HepG2 (cell line): Measurements from ENCODE around the gene ZNF394. TPM values are rescaled to one million over a fixed set of nuclear protein-coding genes. Genes with fewer than 3 reads are reported as not detected.

Source experiments
- ARID3A ChIP-seq: IDR thresholded peaks from 2 replicates; pipeline ENCODE4 v1.6.1; 2012; ENCODE audit warnings: low read depth, low read length, improper control_type of control experiment
- ARNTL ChIP-seq: sonication (generic); formaldehyde crosslinking; IDR thresholded peaks from 2 replicates; pipeline ENCODE4 v1.4.0; 2020; ENCODE audit warnings: mild to moderate bottlenecking, missing genetic modification reagents
- CAMTA2 ChIP-seq: sonication (generic); formaldehyde crosslinking; IDR thresholded peaks from 2 replicates; pipeline ENCODE4 v1.4.0; 2020; ENCODE audit warnings: mild to moderate bottlenecking, missing genetic modification reagents, borderline replicate concordance
- DMTF1 ChIP-seq: sonication (generic); formaldehyde crosslinking; IDR thresholded peaks from 2 replicates; pipeline ENCODE4 v1.4.0; 2020; ENCODE audit warnings: mild to moderate bottlenecking, missing genetic modification reagents
- GLI4 ChIP-seq: sonication (generic); formaldehyde crosslinking; IDR thresholded peaks from 2 replicates; pipeline ENCODE4 v1.5.1; 2020; ENCODE audit warnings: missing genetic modification reagents, mild to moderate bottlenecking, moderate library complexity, borderline replicate concordance
- GZF1 ChIP-seq: sonication (generic); formaldehyde crosslinking; IDR thresholded peaks from 2 replicates; pipeline ENCODE4 v1.5.1; 2020; ENCODE audit warnings: mild to moderate bottlenecking, missing genetic modification reagents
- HNRNPUL1 ChIP-seq: fragments of 200-400 bp; formaldehyde crosslinking; IDR thresholded peaks from 2 replicates; pipeline ENCODE4 v1.6.1; 2017; ENCODE audit warnings: low read depth, mild to moderate bottlenecking, low read length, moderate library complexity
- JUND ChIP-seq: sonication (generic); formaldehyde crosslinking; IDR thresholded peaks from 2 replicates; pipeline ENCODE4 v1.8.0; 2022; ENCODE audit warnings: mild to moderate bottlenecking, missing genetic modification reagents
- KLF13 ChIP-seq: sonication (generic); formaldehyde crosslinking; IDR thresholded peaks from 2 replicates; pipeline ENCODE4 v1.4.0; 2020; ENCODE audit warnings: mild to moderate bottlenecking, missing genetic modification reagents
- MXI1 ChIP-seq: IDR thresholded peaks from 3 replicates; pipeline ENCODE4 v1.6.1; 2012; ENCODE audit warnings: low read depth, low read length, inconsistent platforms, borderline replicate concordance
- PRDM10 ChIP-seq: sonication (generic); formaldehyde crosslinking; IDR thresholded peaks from 2 replicates; pipeline ENCODE4 v1.4.0; 2020; ENCODE audit warnings: low read depth, missing genetic modification reagents
- TFAP4 ChIP-seq: sonication (generic); IDR thresholded peaks from 2 replicates; pipeline ENCODE4 v1.6.1; 2016; ENCODE audit warnings: low read depth, borderline replicate concordance
- TFE3 ChIP-seq: IDR thresholded peaks from 2 replicates; pipeline ENCODE4 v1.6.1; 2016
- TRIM22 ChIP-seq: fragments of 450-650 bp; IDR thresholded peaks from 2 replicates; pipeline ENCODE4 v1.6.1; 2017
- ZNF207 ChIP-seq: fragments of 450-650 bp; IDR thresholded peaks from 2 replicates; pipeline ENCODE4 v1.6.1; 2016; ENCODE audit warnings: antibody characterized with exemption, borderline replicate concordance
- ZNF256 ChIP-seq: sonication (generic); formaldehyde crosslinking; conservative IDR thresholded peaks from 2 replicates; pipeline ENCODE4 v1.4.0; 2020; ENCODE audit warnings: missing genetic modification reagents
- ZNF883 ChIP-seq: sonication (generic); formaldehyde crosslinking; IDR thresholded peaks from 2 replicates; pipeline ENCODE4 v1.5.1; 2020; ENCODE audit warnings: mild to moderate bottlenecking, missing genetic modification reagents; ENCODE audit errors: not compliant biosample characterization
- polyA plus RNA-seq, 8 experiments: library from polyadenylated mRNA; depleted of rRNA in 3 of 8; stranded (reverse) in 7 of 8; unstranded in 1 of 8; fragments of >200 nt; fragmentation: Illumina TruSeq in 4 of 8; extraction: Trizol in 4 of 8; gene quantifications; 2 replicates each; pipeline versions ENCODE4 v1.2.1 to v1.2.3, GENCODE V29; 2011 to 2016; ENCODE audit warnings: low read depth in 4 of 8, missing spikeins in 1 of 8, mixed read lengths in 1 of 8; ENCODE audit not compliant: insufficient read depth in 1 of 8
- total RNA-seq, 5 experiments: library from RNA; depleted of rRNA; stranded (reverse); fragments of >200 nt; fragmentation: Illumina TruSeq; extraction: Trizol; gene quantifications; 2 replicates each; pipeline ENCODE4 v1.2.3, GENCODE V29; 2016; ENCODE audit warnings: low read depth in 1 of 5

Gene ZNF394
- total and polyA plus RNA-seq, 2 of the 13 experiments (the other 11 are each of a cell fraction or from before 2014, with no cell fraction given) = 7.8 to 19.6 TPM

- TF ChIP-seq DMTF1 (no peak), ZNF207 (no peak), TRIM22 (no peak), TFE3 (CRISPR knock-in tag) (peak; percentile 4; the same call in 1 of the 2 replicates), GLI4 (CRISPR knock-in tag) (peak; percentile 62; the same call in 1 of the 2 replicates), ARNTL (CRISPR knock-in tag) (0 out of 2 replicates have a peak, but pooled peaks have one; percentile 42), MXI1 (peak; percentile 53; the same call in 1 of the 3 replicates), HNRNPUL1 (no peak), GZF1 (CRISPR knock-in tag) (no peak), CAMTA2 (CRISPR knock-in tag) (no peak), KLF13 (CRISPR knock-in tag) (no peak), PRDM10 (CRISPR knock-in tag) (0 out of 2 replicates have a peak, but pooled peaks have one; percentile 31), TFAP4 (peak; percentile 78; the same call in 1 of the 2 replicates), ARID3A (no peak), ZNF883 (CRISPR knock-in tag) (peak; percentile 67), ZNF256 (CRISPR knock-in tag) (no peak), JUND (no peak)
Measured at GRCh38 chr7:99504603-99505323, 4.7 kb upstream of the ZNF394 start, which contains the start of gene ZKSCAN5 (continued).
